ENCODE data around the gene VPS11.

DNA sequence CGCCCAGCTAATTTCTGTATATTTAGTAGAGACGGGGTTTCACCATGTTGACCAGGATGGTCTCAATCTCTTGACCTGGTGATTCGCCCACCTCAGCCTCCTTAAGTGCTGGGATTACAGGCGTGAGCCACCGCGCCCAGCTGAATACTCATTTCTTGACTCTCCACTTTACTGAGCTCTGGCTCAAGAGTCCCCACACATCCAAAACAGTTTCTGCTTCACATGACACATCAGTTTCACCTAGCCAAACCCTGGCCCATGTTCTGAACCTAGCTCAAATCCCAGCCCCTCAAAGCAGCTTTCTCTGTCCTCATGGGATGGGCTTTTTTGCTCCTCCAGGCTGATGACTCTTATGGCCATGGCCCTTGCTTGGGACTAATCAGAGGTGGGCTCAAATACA, 20.4 kb upstream of the VPS11 start:
- no peak for TF ChIP-seq BHLHE40 (IDR thresholded peaks at IDR 0.05; ENCODE audit: borderline replicate concordance)
- no peak for TF ChIP-seq ARNT (IDR thresholded peaks at IDR 0.05)
- TF ChIP-seq HDGF (IDR thresholded peaks at IDR 0.05; ENCODE audit: borderline replicate concordance): no peak
- TF ChIP-seq FOXK2 (IDR thresholded peaks at IDR 0.05): no peak
- TF ChIP-seq, protein P1, sequence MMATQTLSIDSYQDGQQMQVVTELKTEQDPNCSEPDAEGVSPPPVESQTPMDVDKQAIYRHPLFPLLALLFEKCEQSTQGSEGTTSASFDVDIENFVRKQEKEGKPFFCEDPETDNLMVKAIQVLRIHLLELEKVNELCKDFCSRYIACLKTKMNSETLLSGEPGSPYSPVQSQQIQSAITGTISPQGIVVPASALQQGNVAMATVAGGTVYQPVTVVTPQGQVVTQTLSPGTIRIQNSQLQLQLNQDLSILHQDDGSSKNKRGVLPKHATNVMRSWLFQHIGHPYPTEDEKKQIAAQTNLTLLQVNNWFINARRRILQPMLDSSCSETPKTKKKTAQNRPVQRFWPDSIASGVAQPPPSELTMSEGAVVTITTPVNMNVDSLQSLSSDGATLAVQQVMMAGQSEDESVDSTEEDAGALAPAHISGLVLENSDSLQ (IDR thresholded peaks at IDR 0.05): no peak
- TF ChIP-seq FOXA1 (IDR thresholded peaks at IDR 0.05): no peak
- no peak for TF ChIP-seq TARDBP (IDR thresholded peaks at IDR 0.05)
- TF ChIP-seq ZNF384 (IDR thresholded peaks at IDR 0.05): no peak

Measured in HEK293T (cell line).